ENCODE measurements around the gene RPS21.

Gene RPS21

DNA sequence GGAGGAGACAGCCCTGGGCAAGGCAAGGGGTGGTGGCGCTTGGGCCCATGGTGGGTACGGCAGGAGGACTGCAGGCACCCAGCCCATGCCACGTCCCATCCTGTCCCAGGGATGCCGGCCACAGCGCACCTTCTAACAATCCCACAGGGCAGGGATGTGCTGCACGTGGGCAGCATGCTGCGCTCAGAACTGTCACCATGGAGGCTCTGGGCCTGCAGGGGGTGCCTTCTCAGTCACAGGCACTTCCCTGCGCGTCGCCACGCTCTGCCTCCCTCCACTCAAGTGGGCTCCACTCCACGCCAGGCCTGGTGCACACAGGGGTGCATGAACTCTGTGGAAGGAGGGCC, 17.8 kb downstream of the RPS21 start:
- TF ChIP-seq, protein P1, sequence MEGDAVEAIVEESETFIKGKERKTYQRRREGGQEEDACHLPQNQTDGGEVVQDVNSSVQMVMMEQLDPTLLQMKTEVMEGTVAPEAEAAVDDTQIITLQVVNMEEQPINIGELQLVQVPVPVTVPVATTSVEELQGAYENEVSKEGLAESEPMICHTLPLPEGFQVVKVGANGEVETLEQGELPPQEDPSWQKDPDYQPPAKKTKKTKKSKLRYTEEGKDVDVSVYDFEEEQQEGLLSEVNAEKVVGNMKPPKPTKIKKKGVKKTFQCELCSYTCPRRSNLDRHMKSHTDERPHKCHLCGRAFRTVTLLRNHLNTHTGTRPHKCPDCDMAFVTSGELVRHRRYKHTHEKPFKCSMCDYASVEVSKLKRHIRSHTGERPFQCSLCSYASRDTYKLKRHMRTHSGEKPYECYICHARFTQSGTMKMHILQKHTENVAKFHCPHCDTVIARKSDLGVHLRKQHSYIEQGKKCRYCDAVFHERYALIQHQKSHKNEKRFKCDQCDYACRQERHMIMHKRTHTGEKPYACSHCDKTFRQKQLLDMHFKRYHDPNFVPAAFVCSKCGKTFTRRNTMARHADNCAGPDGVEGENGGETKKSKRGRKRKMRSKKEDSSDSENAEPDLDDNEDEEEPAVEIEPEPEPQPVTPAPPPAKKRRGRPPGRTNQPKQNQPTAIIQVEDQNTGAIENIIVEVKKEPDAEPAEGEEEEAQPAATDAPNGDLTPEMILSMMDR (IDR thresholded peaks at IDR 0.05; ENCODE audit: insufficient read depth, low read length): no peak
- TF ChIP-seq SPI1 (IDR thresholded peaks at IDR 0.05; ENCODE audit: borderline replicate concordance, low read depth): no peak
- H3K27me3 ChIP-seq (ENCODE audit: insufficient read depth, poor library complexity, severe bottlenecking): no peaks in the 10 kb centered on the region
- no peak overlapping the region for H3K4me3 ChIP-seq (replicated peaks; ENCODE audit: insufficient read depth, low read length)
- no peak overlapping the region for H3K27ac ChIP-seq (replicated peaks)
- no peak for DNase-seq (ENCODE audit: low read depth in 1 of 2, low spot score in 1 of 2)

DNA sequence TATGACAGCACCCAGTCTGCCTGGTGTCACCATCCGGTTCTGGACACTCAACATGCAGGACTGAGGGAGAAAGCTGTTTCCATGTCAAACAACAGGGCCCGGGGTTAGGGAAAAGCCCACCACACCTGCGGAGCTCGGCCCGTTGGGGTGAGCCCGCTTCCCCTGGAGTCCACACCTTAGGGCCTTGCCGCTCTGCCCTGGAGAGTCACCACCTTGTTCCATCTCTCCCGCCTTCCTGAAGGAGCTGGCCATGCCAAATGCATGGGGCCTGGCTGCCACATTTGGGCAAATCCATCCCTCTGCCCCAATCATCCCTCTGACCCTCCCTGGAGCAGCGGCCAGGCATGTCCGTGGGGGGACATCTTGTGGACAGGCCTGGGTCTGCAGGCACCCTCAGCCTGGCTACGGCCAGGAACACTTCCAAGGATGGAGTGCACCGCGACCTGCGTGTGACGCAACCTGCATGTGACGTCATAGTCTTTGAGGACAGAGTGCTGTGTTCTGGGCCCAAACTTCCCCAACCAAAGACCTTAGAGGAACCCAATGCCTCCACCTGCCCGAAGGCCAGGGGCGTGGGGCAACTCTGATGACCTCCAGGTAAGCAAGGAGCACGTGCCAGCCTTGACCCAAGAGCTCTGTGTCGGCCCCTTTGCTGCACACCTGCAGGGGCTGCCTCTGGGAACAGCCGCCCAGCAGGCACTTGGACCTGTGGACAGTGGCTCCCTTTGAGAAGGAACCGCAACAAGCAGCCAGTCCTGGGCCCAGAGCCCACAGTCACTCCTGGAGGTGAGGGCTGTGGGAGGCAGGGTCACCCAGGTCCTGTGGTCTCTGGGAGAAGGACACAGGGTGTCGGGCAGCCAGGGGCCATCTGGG, 18.4 kb downstream of the RPS21 start:
- H3K4me3 ChIP-seq (replicated peaks; ENCODE audit: insufficient read depth, low read length): no peak overlapping the region
- no peak overlapping the region for H3K27ac ChIP-seq (replicated peaks)
- H3K27me3 ChIP-seq (ENCODE audit: insufficient read depth, poor library complexity, severe bottlenecking): no peaks in the 10 kb centered on the region
- peak; percentile 67 to 75 for DNase-seq (ENCODE audit: low read depth in 1 of 2, low spot score in 1 of 2)
- no peak for TF ChIP-seq SPI1 (IDR thresholded peaks at IDR 0.05; ENCODE audit: borderline replicate concordance, low read depth)
- TF ChIP-seq, protein P1 (IDR thresholded peaks at IDR 0.05; ENCODE audit: insufficient read depth, low read length): no peak
- TF ChIP-seq, protein P2, sequence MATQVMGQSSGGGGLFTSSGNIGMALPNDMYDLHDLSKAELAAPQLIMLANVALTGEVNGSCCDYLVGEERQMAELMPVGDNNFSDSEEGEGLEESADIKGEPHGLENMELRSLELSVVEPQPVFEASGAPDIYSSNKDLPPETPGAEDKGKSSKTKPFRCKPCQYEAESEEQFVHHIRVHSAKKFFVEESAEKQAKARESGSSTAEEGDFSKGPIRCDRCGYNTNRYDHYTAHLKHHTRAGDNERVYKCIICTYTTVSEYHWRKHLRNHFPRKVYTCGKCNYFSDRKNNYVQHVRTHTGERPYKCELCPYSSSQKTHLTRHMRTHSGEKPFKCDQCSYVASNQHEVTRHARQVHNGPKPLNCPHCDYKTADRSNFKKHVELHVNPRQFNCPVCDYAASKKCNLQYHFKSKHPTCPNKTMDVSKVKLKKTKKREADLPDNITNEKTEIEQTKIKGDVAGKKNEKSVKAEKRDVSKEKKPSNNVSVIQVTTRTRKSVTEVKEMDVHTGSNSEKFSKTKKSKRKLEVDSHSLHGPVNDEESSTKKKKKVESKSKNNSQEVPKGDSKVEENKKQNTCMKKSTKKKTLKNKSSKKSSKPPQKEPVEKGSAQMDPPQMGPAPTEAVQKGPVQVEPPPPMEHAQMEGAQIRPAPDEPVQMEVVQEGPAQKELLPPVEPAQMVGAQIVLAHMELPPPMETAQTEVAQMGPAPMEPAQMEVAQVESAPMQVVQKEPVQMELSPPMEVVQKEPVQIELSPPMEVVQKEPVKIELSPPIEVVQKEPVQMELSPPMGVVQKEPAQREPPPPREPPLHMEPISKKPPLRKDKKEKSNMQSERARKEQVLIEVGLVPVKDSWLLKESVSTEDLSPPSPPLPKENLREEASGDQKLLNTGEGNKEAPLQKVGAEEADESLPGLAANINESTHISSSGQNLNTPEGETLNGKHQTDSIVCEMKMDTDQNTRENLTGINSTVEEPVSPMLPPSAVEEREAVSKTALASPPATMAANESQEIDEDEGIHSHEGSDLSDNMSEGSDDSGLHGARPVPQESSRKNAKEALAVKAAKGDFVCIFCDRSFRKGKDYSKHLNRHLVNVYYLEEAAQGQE (IDR thresholded peaks at IDR 0.05; ENCODE audit: insufficient replicate concordance, low read depth): no peak
- no peak for TF ChIP-seq POLR2AphosphoS5 (IDR thresholded peaks at IDR 0.05; ENCODE audit: low read depth)
- TF ChIP-seq GABPA (IDR thresholded peaks at IDR 0.05; ENCODE audit: low read depth): no peak

DNA sequence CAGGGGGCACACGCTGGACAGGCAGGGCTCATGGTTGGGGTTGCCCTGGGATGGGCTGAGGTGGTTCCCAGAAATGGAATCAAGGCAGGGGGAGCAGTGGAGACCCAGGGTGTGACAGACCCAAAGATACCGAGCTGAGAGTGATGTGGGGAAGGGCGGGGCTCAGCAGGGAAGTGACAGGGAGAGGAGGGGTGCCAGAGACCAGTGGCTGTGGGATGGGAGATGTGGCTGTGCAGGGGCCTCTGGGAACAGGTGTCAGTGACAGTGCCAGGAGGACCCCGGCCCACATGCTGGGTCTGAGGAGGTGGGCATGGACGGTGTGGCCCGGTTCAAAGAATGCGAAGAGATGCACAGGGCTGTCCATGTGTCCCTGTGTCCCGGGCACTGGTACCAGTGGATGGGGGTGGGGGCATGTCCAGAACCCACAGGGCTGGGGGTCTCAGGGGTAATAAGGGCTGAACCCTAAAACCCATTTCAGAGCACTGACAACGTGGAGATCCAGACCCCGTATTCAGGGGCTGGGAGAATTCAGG, 19.1 kb downstream of the RPS21 start:
- TF ChIP-seq, protein P2 (IDR thresholded peaks at IDR 0.05; ENCODE audit: insufficient replicate concordance, low read depth): no peak
- TF ChIP-seq POLR2AphosphoS5 (IDR thresholded peaks at IDR 0.05; ENCODE audit: low read depth) (no peak), SPI1 (IDR thresholded peaks at IDR 0.05; ENCODE audit: borderline replicate concordance, low read depth) (no peak), GABPA (IDR thresholded peaks at IDR 0.05; ENCODE audit: low read depth) (no peak)
- TF ChIP-seq, protein P1 (IDR thresholded peaks at IDR 0.05; ENCODE audit: insufficient read depth, low read length): no peak
- peak overlapping the region; percentile 68 for H3K4me3 ChIP-seq (replicated peaks; ENCODE audit: insufficient read depth, low read length)
- no peak for DNase-seq (ENCODE audit: low read depth in 1 of 2, low spot score in 1 of 2)
- H3K27ac ChIP-seq (replicated peaks): no peak overlapping the region; the same call in 1 of the 2 replicates
- no peaks in the 10 kb centered on the region for H3K27me3 ChIP-seq (ENCODE audit: insufficient read depth, poor library complexity, severe bottlenecking)
